Measurements from ENCODE around the gene ATP8B1. TPM values are rescaled to one million over a fixed set of nuclear protein-coding genes. Genes with fewer than 3 reads are reported as not detected.

ATP8B1 gene
- total and polyA plus RNA-seq, 2 experiments from 2014 or later = 15.8 to 43.9 TPM

GRCh38 chr18:57698571-57699276, 104.4 kb downstream of the ATP8B1 start:
- TF ChIP-seq EZH2 (IDR thresholded peaks at IDR 0.05; ENCODE audit: insufficient read depth, poor library complexity, severe bottlenecking) (no peak), EZH2phosphoT487 (IDR thresholded peaks at IDR 0.05; ENCODE audit: insufficient read depth, low read depth) (no peak)
- H3K79me2 ChIP-seq (ENCODE audit: insufficient read depth) = peaks cover 60% of the 10 kb centered on the region
- in situ Hi-C loops (cut with MboI) = no loop called here

GRCh38 chr18:57697426-57697825, 105.7 kb downstream of the ATP8B1 start:
- no peak overlapping the region for H2AFZ ChIP-seq
- H3K79me2 ChIP-seq (ENCODE audit: insufficient read depth) = peaks cover 50% of the 10 kb centered on the region
- H3F3A ChIP-seq (ENCODE audit: insufficient read depth) = peaks cover 46% of the 10 kb centered on the region
- TF ChIP-seq EZH2 (IDR thresholded peaks at IDR 0.05; ENCODE audit: insufficient read depth, poor library complexity, severe bottlenecking) (no peak), EZH2phosphoT487 (IDR thresholded peaks at IDR 0.05; ENCODE audit: insufficient read depth, low read depth) (no peak)
- H3K4me1 ChIP-seq (ENCODE audit: insufficient read depth) = peaks cover 30% of the 10 kb centered on the region
- no peak overlapping the region for H3K9ac ChIP-seq
- H3K27me3 ChIP-seq (replicated peaks; ENCODE audit: insufficient read depth) = no peaks in the 10 kb centered on the region
- 95 to 97% methylated on average over 8 of the region's 8 CpGs for WGBS, 2 experiments (ENCODE audit: low coverage in 1 of 2, low lambda C conversion rate in 2 of 2, missing lambda C conversion rate in 2 of 2)
- no peak overlapping the region for H3K27ac ChIP-seq
- H3K9me3 ChIP-seq (ENCODE audit: low read depth) = no peaks in the 10 kb centered on the region
- H3K4me2 ChIP-seq (ENCODE audit: unreplicated experiment) = no peak overlapping the region
- in situ Hi-C loops (cut with MboI) = no loop called here
- H3K4me3 ChIP-seq = no peak overlapping the region
- H4K20me1 ChIP-seq (ENCODE audit: insufficient read depth) = no peaks in the 10 kb centered on the region
- H3K36me3 ChIP-seq (ENCODE audit: low read depth) = peaks cover 53% of the 10 kb centered on the region
- no peak for DNase-seq
- H3K9me2 ChIP-seq (ENCODE audit: insufficient read depth) = no peaks in the 10 kb centered on the region

More at GRCh38 chr18:57698571-57699276, 104.4 kb downstream of the ATP8B1 start:
- peak overlapping the region; percentile 73 for H3K27ac ChIP-seq
- peaks cover 20% of the 10 kb centered on the region for H3K4me1 ChIP-seq (ENCODE audit: insufficient read depth)
- H4K20me1 ChIP-seq (ENCODE audit: insufficient read depth) = no peaks in the 10 kb centered on the region
- H3F3A ChIP-seq (ENCODE audit: insufficient read depth) = peaks cover 37% of the 10 kb centered on the region
- no peaks in the 10 kb centered on the region for H3K27me3 ChIP-seq (replicated peaks; ENCODE audit: insufficient read depth)
- H3K4me2 ChIP-seq (ENCODE audit: unreplicated experiment) = peak overlapping the region; percentile 51
- H2AFZ ChIP-seq = no peak overlapping the region
- H3K4me3 ChIP-seq = no peak overlapping the region
- H3K36me3 ChIP-seq (ENCODE audit: low read depth) = peaks cover 44% of the 10 kb centered on the region
- DNase-seq = peak; percentile 83
- no peaks in the 10 kb centered on the region for H3K9me3 ChIP-seq (ENCODE audit: low read depth)
- peak overlapping the region; percentile 35; the same call in 1 of the 2 replicates for H3K9ac ChIP-seq
- no peaks in the 10 kb centered on the region for H3K9me2 ChIP-seq (ENCODE audit: insufficient read depth)
- 41 to 45% methylated on average over 7 of the region's 7 CpGs for WGBS, 2 experiments (ENCODE audit: low coverage in 1 of 2, low lambda C conversion rate in 2 of 2, missing lambda C conversion rate in 2 of 2)

GRCh38 chr18:57696271-57696670, 106.8 kb downstream of the ATP8B1 start:
- H3K9me3 ChIP-seq (ENCODE audit: low read depth) = no peaks in the 10 kb centered on the region
- H3K4me3 ChIP-seq = no peak overlapping the region
- no peaks in the 10 kb centered on the region for H3K27me3 ChIP-seq (replicated peaks; ENCODE audit: insufficient read depth)
- H3K9ac ChIP-seq = no peak overlapping the region
- H3K4me2 ChIP-seq (ENCODE audit: unreplicated experiment) = no peak overlapping the region
- 94 to 95% methylated on average over 8 of the region's 8 CpGs for WGBS, 2 experiments (ENCODE audit: low coverage in 1 of 2, low lambda C conversion rate in 2 of 2, missing lambda C conversion rate in 2 of 2)
- no peak overlapping the region for H2AFZ ChIP-seq
- H3K79me2 ChIP-seq (ENCODE audit: insufficient read depth) = peaks cover 40% of the 10 kb centered on the region
- no peaks in the 10 kb centered on the region for H4K20me1 ChIP-seq (ENCODE audit: insufficient read depth)
- peaks cover 56% of the 10 kb centered on the region for H3K36me3 ChIP-seq (ENCODE audit: low read depth)
- no peaks in the 10 kb centered on the region for H3K9me2 ChIP-seq (ENCODE audit: insufficient read depth)
- no peak overlapping the region for H3K27ac ChIP-seq
- in situ Hi-C loops (cut with MboI) = no loop called here
- H3F3A ChIP-seq (ENCODE audit: insufficient read depth) = peaks cover 47% of the 10 kb centered on the region
- DNase-seq = no peak
- TF ChIP-seq EZH2phosphoT487 (IDR thresholded peaks at IDR 0.05; ENCODE audit: insufficient read depth, low read depth) = no peak
- no peak for TF ChIP-seq EZH2 (IDR thresholded peaks at IDR 0.05; ENCODE audit: insufficient read depth, poor library complexity, severe bottlenecking)
- peaks cover 30% of the 10 kb centered on the region for H3K4me1 ChIP-seq (ENCODE audit: insufficient read depth)

- peaks cover 32% of the 10 kb centered on the region for H3F3A ChIP-seq (ENCODE audit: insufficient read depth)
- no peak for DNase-seq
- in situ Hi-C loops (cut with MboI) = no loop called here
- no peak overlapping the region for H3K27ac ChIP-seq
- peaks cover 65% of the 10 kb centered on the region for H3K36me3 ChIP-seq (ENCODE audit: low read depth)
- H2AFZ ChIP-seq = no peak overlapping the region
- peaks cover 19% of the 10 kb centered on the region for H3K4me1 ChIP-seq (ENCODE audit: insufficient read depth)
- H4K20me1 ChIP-seq (ENCODE audit: insufficient read depth) = no peaks in the 10 kb centered on the region
- no peak overlapping the region for H3K4me2 ChIP-seq (ENCODE audit: unreplicated experiment)
- H3K79me2 ChIP-seq (ENCODE audit: insufficient read depth) = peaks cover 37% of the 10 kb centered on the region
- H3K27me3 ChIP-seq (replicated peaks; ENCODE audit: insufficient read depth) = no peaks in the 10 kb centered on the region
- no peak for TF ChIP-seq EZH2 (IDR thresholded peaks at IDR 0.05; ENCODE audit: insufficient read depth, poor library complexity, severe bottlenecking)
- no peak for TF ChIP-seq EZH2phosphoT487 (IDR thresholded peaks at IDR 0.05; ENCODE audit: insufficient read depth, low read depth)
- no peaks in the 10 kb centered on the region for H3K9me3 ChIP-seq (ENCODE audit: low read depth)
- WGBS, 2 experiments (ENCODE audit: low coverage in 1 of 2, low lambda C conversion rate in 2 of 2, missing lambda C conversion rate in 2 of 2) = 82% methylated on average over 3 of the region's 3 CpGs
- no peaks in the 10 kb centered on the region for H3K9me2 ChIP-seq (ENCODE audit: insufficient read depth)
- H3K9ac ChIP-seq = no peak overlapping the region
- no peak overlapping the region for H3K4me3 ChIP-seq
Observed at GRCh38 chr18:57691363-57691762, 111.8 kb downstream of the ATP8B1 start.

Data from GM23248 (cell line).